ENCODE data around the gene PTPRR. TPM values are rescaled to one million over a fixed set of nuclear protein-coding genes. Genes with fewer than 3 reads are reported as not detected.

The PTPRR gene
- total and polyA plus RNA-seq, 2 of the 13 experiments (the other 11 are each of a cell fraction or from before 2014, with no cell fraction given) = not detected

DNA sequence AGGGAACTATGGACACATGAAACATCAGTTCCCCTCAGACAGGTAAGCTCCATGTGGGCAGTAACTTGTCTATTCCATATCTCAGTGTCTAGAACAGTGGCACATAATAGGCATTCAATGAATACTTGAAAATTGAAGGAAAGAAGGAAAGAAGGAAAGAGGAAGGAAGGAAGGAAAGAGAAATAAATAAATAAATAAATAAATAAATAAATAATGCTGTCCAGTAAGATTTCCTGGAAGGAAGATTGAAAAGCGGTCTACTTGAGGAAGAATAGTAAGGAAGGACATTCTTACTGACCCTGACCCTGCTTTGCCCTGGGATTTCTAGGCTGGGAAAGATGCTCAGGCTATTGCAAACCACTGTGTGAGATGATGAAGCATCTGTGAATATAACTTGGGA is 91.5 kb downstream of the PTPRR start (continued):
- TF ChIP-seq ZNF616 (CRISPR knock-in tag; IDR thresholded peaks at IDR 0.05; ENCODE audit: low read depth) (no peak), NFKBIZ (CRISPR knock-in tag; IDR thresholded peaks at IDR 0.05) (no peak), PHF20 (CRISPR knock-in tag; IDR thresholded peaks at IDR 0.05) (no peak), ZNF205 (CRISPR knock-in tag; IDR thresholded peaks at IDR 0.05) (no peak), KDM5B (CRISPR knock-in tag; IDR thresholded peaks at IDR 0.05; ENCODE audit: borderline replicate concordance) (no peak), CBX1 (IDR thresholded peaks at IDR 0.05; ENCODE audit: low read depth) (no peak)
- TF ChIP-seq, protein P1, sequence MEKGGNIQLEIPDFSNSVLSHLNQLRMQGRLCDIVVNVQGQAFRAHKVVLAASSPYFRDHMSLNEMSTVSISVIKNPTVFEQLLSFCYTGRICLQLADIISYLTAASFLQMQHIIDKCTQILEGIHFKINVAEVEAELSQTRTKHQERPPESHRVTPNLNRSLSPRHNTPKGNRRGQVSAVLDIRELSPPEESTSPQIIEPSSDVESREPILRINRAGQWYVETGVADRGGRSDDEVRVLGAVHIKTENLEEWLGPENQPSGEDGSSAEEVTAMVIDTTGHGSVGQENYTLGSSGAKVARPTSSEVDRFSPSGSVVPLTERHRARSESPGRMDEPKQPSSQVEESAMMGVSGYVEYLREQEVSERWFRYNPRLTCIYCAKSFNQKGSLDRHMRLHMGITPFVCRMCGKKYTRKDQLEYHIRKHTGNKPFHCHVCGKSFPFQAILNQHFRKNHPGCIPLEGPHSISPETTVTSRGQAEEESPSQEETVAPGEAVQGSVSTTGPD (CRISPR knock-in tag; IDR thresholded peaks at IDR 0.05) = no peak

DNA sequence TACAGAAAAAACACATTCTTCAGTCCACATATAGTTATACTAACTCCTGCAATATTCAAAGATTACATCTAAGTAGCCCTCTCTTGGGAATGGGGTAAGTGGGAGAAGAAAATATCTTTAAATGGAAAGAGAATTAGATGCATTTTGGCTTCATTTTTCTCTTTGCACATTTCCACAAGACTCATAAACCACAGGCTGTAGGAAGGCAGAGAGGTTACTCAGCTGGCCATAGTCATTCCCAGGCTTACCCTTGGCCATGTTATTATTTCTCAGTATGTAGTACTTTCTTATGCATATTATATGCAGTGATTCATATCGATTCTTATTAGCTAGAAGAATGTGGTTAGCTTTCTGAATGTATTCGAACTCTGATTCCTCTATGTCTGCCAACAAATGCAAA is 92.2 kb downstream of the PTPRR start:
- Histone ChIP-seq H3K36me3 (replicated peaks in 1 of 2; ENCODE audit: control insufficient read depth in 1 of 2, insufficient read depth in 2 of 2, low read length in 2 of 2) (no peaks in the 10 kb centered on the region), H3K27ac (ENCODE audit: extremely low read length, insufficient read depth, low read length) (no peak overlapping the region), H3K9ac (ENCODE audit: insufficient read depth, low read depth, low read length) (no peak overlapping the region), H3K4me1 (ENCODE audit: insufficient read depth, low read length) (no peaks in the 10 kb centered on the region), H3K9me3 (ENCODE audit: low read length) (no peaks in the 10 kb centered on the region), H2AFZ (ENCODE audit: low read length) (no peak overlapping the region), H3K4me2 (ENCODE audit: low read depth, low read length) (no peak overlapping the region), H3K27me3 (ENCODE audit: control insufficient read depth in 1 of 2, insufficient read depth in 2 of 2, low read length in 2 of 2) (peaks cover 0 to 3% of the 10 kb centered on the region in 2 experiments; a peak in 1 of 5 replicates), H4K20me1 (ENCODE audit: insufficient read depth, low read length) (no peaks in the 10 kb centered on the region), H3K4me3 (replicated peaks in 1 of 3; ENCODE audit: insufficient read depth in 1 of 3, low read depth in 2 of 3, low read length in 3 of 3) (no peak overlapping the region), H3K79me2 (ENCODE audit: insufficient read depth, low read length) (no peaks in the 10 kb centered on the region)
- FAIRE-seq = no peak
- in situ Hi-C loops (cut with HindIII; ENCODE audit: extremely low pct_ligation_motif_present, low pct_unique_long_range_greater_than_20kb) = no loop called here
- no peak for DNase-seq (ENCODE audit: low spot score)
- CTCF ChIA-PET (ENCODE audit: low intra/inter-chr PET ratio, low total read pairs) = no interaction called here
- BruUV-seq (replicated peaks) = no TSS peak
- TF ChIP-seq NPAS2 (CRISPR knock-in tag; IDR thresholded peaks at IDR 0.05; ENCODE audit: borderline replicate concordance) (no peak), PHB2 (IDR thresholded peaks at IDR 0.05; ENCODE audit: partially characterized antibody) (no peak), CC2D1A (CRISPR knock-in tag; IDR thresholded peaks at IDR 0.05) (no peak), ZNF720 (CRISPR knock-in tag; IDR thresholded peaks at IDR 0.05) (no peak), SIN3A (IDR thresholded peaks at IDR 0.05; ENCODE audit: borderline replicate concordance, low read depth, low read length) (no peak)
- TF ChIP-seq, protein P2, sequence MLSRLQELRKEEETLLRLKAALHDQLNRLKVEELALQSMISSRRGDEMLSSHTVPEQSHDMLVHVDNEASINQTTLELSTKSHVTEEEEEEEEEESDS (CRISPR knock-in tag; IDR thresholded peaks at IDR 0.05; ENCODE audit: borderline replicate concordance) = no peak
- TF ChIP-seq, protein P3, sequence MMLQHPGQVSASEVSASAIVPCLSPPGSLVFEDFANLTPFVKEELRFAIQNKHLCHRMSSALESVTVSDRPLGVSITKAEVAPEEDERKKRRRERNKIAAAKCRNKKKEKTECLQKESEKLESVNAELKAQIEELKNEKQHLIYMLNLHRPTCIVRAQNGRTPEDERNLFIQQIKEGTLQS (CRISPR knock-in tag; IDR thresholded peaks at IDR 0.05) = no peak
- TF ChIP-seq, protein P4, sequence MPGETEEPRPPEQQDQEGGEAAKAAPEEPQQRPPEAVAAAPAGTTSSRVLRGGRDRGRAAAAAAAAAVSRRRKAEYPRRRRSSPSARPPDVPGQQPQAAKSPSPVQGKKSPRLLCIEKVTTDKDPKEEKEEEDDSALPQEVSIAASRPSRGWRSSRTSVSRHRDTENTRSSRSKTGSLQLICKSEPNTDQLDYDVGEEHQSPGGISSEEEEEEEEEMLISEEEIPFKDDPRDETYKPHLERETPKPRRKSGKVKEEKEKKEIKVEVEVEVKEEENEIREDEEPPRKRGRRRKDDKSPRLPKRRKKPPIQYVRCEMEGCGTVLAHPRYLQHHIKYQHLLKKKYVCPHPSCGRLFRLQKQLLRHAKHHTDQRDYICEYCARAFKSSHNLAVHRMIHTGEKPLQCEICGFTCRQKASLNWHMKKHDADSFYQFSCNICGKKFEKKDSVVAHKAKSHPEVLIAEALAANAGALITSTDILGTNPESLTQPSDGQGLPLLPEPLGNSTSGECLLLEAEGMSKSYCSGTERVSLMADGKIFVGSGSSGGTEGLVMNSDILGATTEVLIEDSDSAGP (CRISPR knock-in tag; IDR thresholded peaks at IDR 0.05; ENCODE audit: borderline replicate concordance) = no peak
- POLR2A ChIA-PET = no interaction called here
- intact Hi-C loops (cut with micrococcal nuclease; ENCODE audit: unreplicated experiment) = no loop called here
- WGBS (ENCODE audit: low lambda C conversion rate) = 0% methylated on average over 2 of the region's 2 CpGs
- no peak for ATAC-seq

All from HepG2 (cell line).